IMR-90 (cell line): Measurements from ENCODE around the gene NLGN4X. TPM values are rescaled to one million over a fixed set of nuclear protein-coding genes. Genes with fewer than 3 reads are reported as not detected.

Source experiments
- ATAC-seq: fragments of 200-7000 bp; cut with Tn5 transposase; 2 replicates; pipeline ENCODE4 v1.9.1; 2020; ENCODE audit warnings: low read depth, mild to moderate bottlenecking, moderate library complexity
- BruUV-seq: library from RNA; stranded (reverse); fragments of 400-500 nt; replicated peaks from 2 replicates; lab custom pipeline; 2021; lab: Mats Ljungman, UMichigan
- CTCF ChIA-PET: fragments of 300-600 bp; formaldehyde crosslinking; extraction: SDS; loops from one replicate; lab custom pipeline; 2021; ENCODE audit warnings: antibody characterized with exemption; lab: Yijun Ruan, JAX
- POLR2A ChIA-PET: fragments of 300-600 bp; sonication (Branson Sonifier 250); formaldehyde crosslinking; loops from one replicate; lab custom pipeline; 2022; ENCODE audit warnings: antibody characterized with exemption; ENCODE audit not compliant: unreplicated experiment; lab: Charles Lee
- DNase-seq: peaks from one replicate; pipeline ENCODE4 v3.0.0; 2013
- H2AFZ ChIP-seq: replicated peaks from 2 replicates; pipeline ENCODE3; 2013; ENCODE audit warnings: low read length, mild to moderate bottlenecking; ENCODE audit not compliant: poor library complexity
- H2AK5ac ChIP-seq: 2 replicates; pipeline ENCODE4 v1.6.1; 2013; ENCODE audit warnings: low read depth, low read length, inconsistent platforms
- H2AK9ac ChIP-seq: replicated peaks from 2 replicates; pipeline ENCODE3; 2013; ENCODE audit warnings: mild to moderate bottlenecking, low read depth, low read length, moderate library complexity; ENCODE audit not compliant: poor library complexity
- H2BK120ac ChIP-seq: 2 replicates; pipeline ENCODE4 v1.6.1; 2013; ENCODE audit warnings: low read depth, low read length, inconsistent platforms
- H2BK15ac ChIP-seq: 3 replicates; pipeline ENCODE4 v1.6.1; 2013; ENCODE audit warnings: low read depth, low read length, inconsistent platforms
- H2BK20ac ChIP-seq: 2 replicates; pipeline ENCODE4 v1.6.1; 2013; ENCODE audit warnings: low read depth, mild to moderate bottlenecking, inconsistent platforms, low read length, moderate library complexity
- H2BK5ac ChIP-seq: 2 replicates; pipeline ENCODE4 v1.6.1; 2013; ENCODE audit warnings: mild to moderate bottlenecking, low read depth, low read length, inconsistent platforms; ENCODE audit not compliant: poor library complexity, severe bottlenecking
- H3K14ac ChIP-seq: replicated peaks from 2 replicates; pipeline ENCODE4 v1.6.1; 2013; ENCODE audit warnings: low read depth, low read length, inconsistent platforms
- H3K18ac ChIP-seq: 2 replicates; pipeline ENCODE4 v1.6.1; 2013; ENCODE audit warnings: low read depth, low read length, control low read depth
- H3K23ac ChIP-seq: 2 replicates; pipeline ENCODE4 v1.6.1; 2013; ENCODE audit warnings: low read depth, low read length, inconsistent platforms
- H3K27ac ChIP-seq: 2 replicates; pipeline ENCODE4 v1.5.1; 2013; ENCODE audit warnings: mild to moderate bottlenecking, control low read depth, low read length; ENCODE audit not compliant: insufficient read depth
- H3K27me3 ChIP-seq: 2 replicates; pipeline ENCODE4 v1.6.1; 2013; ENCODE audit warnings: low read length; ENCODE audit not compliant: control insufficient read depth, insufficient read depth
- H3K36me3 ChIP-seq: 2 replicates; pipeline ENCODE4 v1.6.1; 2013; ENCODE audit warnings: low read length, mixed read lengths; ENCODE audit not compliant: control insufficient read depth, insufficient read depth
- H3K4ac ChIP-seq: 2 replicates; pipeline ENCODE4 v1.6.1; 2013; ENCODE audit warnings: low read depth, low read length, inconsistent platforms
- H3K4me1 ChIP-seq: 2 replicates; pipeline ENCODE4 v1.6.1; 2013; ENCODE audit warnings: low read length, mixed read lengths; ENCODE audit not compliant: control insufficient read depth, insufficient read depth
- H3K4me2 ChIP-seq: 2 replicates; pipeline ENCODE4 v1.6.1; 2013; ENCODE audit warnings: low read depth, mild to moderate bottlenecking, control low read depth, low read length, moderate library complexity
- H3K4me3 ChIP-seq: 2 replicates; pipeline ENCODE4 v1.5.1; 2013; ENCODE audit warnings: low read depth, mild to moderate bottlenecking, control low read depth, low read length, moderate library complexity; ENCODE audit not compliant: insufficient read depth
- H3K56ac ChIP-seq: 2 replicates; pipeline ENCODE4 v1.6.1; 2013; ENCODE audit warnings: low read length, inconsistent platforms; ENCODE audit not compliant: insufficient read depth; ENCODE audit errors: extremely low read depth
- H3K79me1 ChIP-seq, 2 experiments: 2 replicates each; pipeline ENCODE4 v1.6.1; 2013; ENCODE audit warnings: low read length in 2 of 2, inconsistent platforms in 1 of 2, low read depth in 1 of 2
- H3K9ac ChIP-seq: 2 replicates; pipeline ENCODE4 v1.6.1; 2013; ENCODE audit warnings: low read depth, low read length, control low read depth
- H3K9me1 ChIP-seq: 2 replicates; pipeline ENCODE4 v1.6.1; 2013; ENCODE audit warnings: low read length, inconsistent platforms; ENCODE audit not compliant: insufficient read depth
- H3K9me3 ChIP-seq: 2 replicates; pipeline ENCODE4 v1.6.1; 2013; ENCODE audit warnings: low read length; ENCODE audit not compliant: control insufficient read depth, insufficient read depth
- H4K20me1 ChIP-seq: 2 replicates; pipeline ENCODE4 v1.6.1; 2013; ENCODE audit warnings: low read length, inconsistent platforms; ENCODE audit not compliant: insufficient read depth
- H4K5ac ChIP-seq: 2 replicates; pipeline ENCODE4 v1.6.1; 2013; ENCODE audit warnings: mild to moderate bottlenecking, low read depth, low read length, control low read depth
- H4K8ac ChIP-seq, 2 experiments: 2 replicates each; pipeline ENCODE4 v1.6.1; 2013; ENCODE audit warnings: low read depth in 2 of 2, low read length in 2 of 2, control low read depth in 1 of 2, inconsistent platforms in 1 of 2
- H4K91ac ChIP-seq: 2 replicates; pipeline ENCODE4 v1.6.1; 2013; ENCODE audit warnings: low read depth, low read length, inconsistent platforms; ENCODE audit not compliant: insufficient read depth
- BHLHE40 ChIP-seq: fragments of 150-350 bp; IDR thresholded peaks from 2 replicates; pipeline ENCODE4 v1.6.1; 2016; ENCODE audit warnings: mild to moderate bottlenecking, low read depth, low read length
- CEBPB ChIP-seq: IDR thresholded peaks from 2 replicates; pipeline ENCODE4 v1.6.1; 2012; ENCODE audit warnings: low read depth, low read length, improper control_type of control experiment
- CHD1 ChIP-seq: IDR thresholded peaks from 2 replicates; pipeline ENCODE4 v1.6.1; 2012; ENCODE audit warnings: low read depth, low read length, improper control_type of control experiment
- CTCF ChIP-seq: conservative IDR thresholded peaks from 2 replicates; pipeline ENCODE4 v1.5.1; 2012; ENCODE audit warnings: mild to moderate bottlenecking, low read depth, low read length, improper control_type of control experiment
- ELK1 ChIP-seq: fragments of 150-350 bp; IDR thresholded peaks from 2 replicates; pipeline ENCODE4 v1.6.1; 2016; ENCODE audit warnings: low read depth, mild to moderate bottlenecking, low read length, moderate library complexity, borderline replicate concordance
- FOS ChIP-seq: fragments of 150-350 bp; IDR thresholded peaks from 2 replicates; pipeline ENCODE4 v1.6.1; 2016; ENCODE audit warnings: low read depth, low read length
- MAFK ChIP-seq: IDR thresholded peaks from 2 replicates; pipeline ENCODE4 v1.6.1; 2012; ENCODE audit warnings: low read depth, low read length, improper control_type of control experiment
- MAZ ChIP-seq: IDR thresholded peaks from 2 replicates; pipeline ENCODE4 v1.6.1; 2012; ENCODE audit warnings: low read depth, mild to moderate bottlenecking, low read length, improper control_type of control experiment, moderate library complexity, borderline replicate concordance
- MXI1 ChIP-seq: IDR thresholded peaks from 2 replicates; pipeline ENCODE4 v1.6.1; 2012; ENCODE audit warnings: low read depth, mild to moderate bottlenecking, low read length, moderate library complexity, borderline replicate concordance
- NFE2L2 ChIP-seq: fragments of 150-350 bp; IDR thresholded peaks from 2 replicates; pipeline ENCODE4 v1.6.1; 2016; ENCODE audit warnings: low read depth, mild to moderate bottlenecking, low read length
- POLR2A ChIP-seq: IDR thresholded peaks from 2 replicates; pipeline ENCODE4 v1.6.1; 2012; ENCODE audit warnings: mild to moderate bottlenecking, low read depth, low read length
- RAD21 ChIP-seq: IDR thresholded peaks from 2 replicates; pipeline ENCODE4 v1.6.1; 2012; ENCODE audit warnings: low read length, improper control_type of control experiment
- RCOR1 ChIP-seq: IDR thresholded peaks from 2 replicates; pipeline ENCODE4 v1.6.1; 2012; ENCODE audit warnings: mild to moderate bottlenecking, low read length, improper control_type of control experiment; ENCODE audit not compliant: insufficient replicate concordance
- RFX5 ChIP-seq: IDR thresholded peaks from 2 replicates; pipeline ENCODE4 v1.8.0; 2012; ENCODE audit warnings: low read depth, mild to moderate bottlenecking, low read length, moderate library complexity
- SMC3 ChIP-seq: fragments of 150-350 bp; IDR thresholded peaks from 2 replicates; pipeline ENCODE4 v1.6.1; 2016; ENCODE audit warnings: low read depth, mild to moderate bottlenecking, antibody characterized with exemption, low read length, moderate library complexity
- USF2 ChIP-seq: fragments of 150-350 bp; IDR thresholded peaks from 2 replicates; pipeline ENCODE4 v1.6.1; 2017; ENCODE audit warnings: mild to moderate bottlenecking, antibody characterized with exemption, low read length, low read depth
- WGBS, 2 experiments: methylation state at CpG; one replicate each; pipeline versions ENCODE4 v1.1.5 to v1.1.7; 2013; ENCODE audit warnings: missing lambda C conversion rate in 2 of 2; ENCODE audit not compliant: insufficient read length in 1 of 2; ENCODE audit errors: extremely low coverage in 2 of 2; 5-methylcytosine and 5-hydroxymethylcytosine counted together
- dilution Hi-C: fragments of 300-500 bp; cut with HindIII; formaldehyde crosslinking; loops from one replicate; pipeline ENCODE4 v1.14.3; 2018; ENCODE audit warnings: low sequenced_read_pairs; ENCODE audit not compliant: unreplicated experiment
- in situ Hi-C: fragments of 300-500 bp; cut with MboI; formaldehyde crosslinking; loops from 3 replicates; pipeline ENCODE4 v1.14.3; 2019; ENCODE audit warnings: low sequenced_read_pairs, inconsistent platforms, mixed read lengths
- intact Hi-C: fragments of 100-400 bp; cut with micrococcal nuclease; formaldehyde crosslinking; loops from 2 replicates; pipeline ENCODE4 v1.10.0; 2022
- polyA plus RNA-seq, 3 experiments: library from polyadenylated mRNA; depleted of rRNA; stranded (reverse); fragments of >200 nt; gene quantifications; 2 replicates each; pipeline ENCODE4 v1.2.3, GENCODE V29; 2012; ENCODE audit warnings: low replicate concordance in 1 of 3
- total RNA-seq: library from RNA; depleted of rRNA; stranded (reverse); fragments of >200 nt; gene quantifications from 2 replicates; pipeline ENCODE4 v1.2.3, GENCODE V29; 2012

The NLGN4X gene
- total and polyA plus RNA-seq, 2 of the 4 experiments (the other 2 are of a cell fraction), result not detected

GRCh38 chrX:5869786-5870185, 358.9 kb downstream of the NLGN4X start:
- CTCF ChIA-PET, result no interaction called here
- POLR2A ChIA-PET, result no interaction called here
- H3K36me3 ChIP-seq, result no peaks in the 10 kb centered on the region
- no peak overlapping the region for H2BK120ac ChIP-seq
- H4K8ac ChIP-seq, result no peak overlapping the region
- H3K79me1 ChIP-seq, result no peaks in the 10 kb centered on the region
- H4K5ac ChIP-seq, result no peak overlapping the region
- ATAC-seq, result no peak
- intact Hi-C loops, result no loop called here
- H3K23ac ChIP-seq, result no peak overlapping the region
- no peak overlapping the region for H3K27ac ChIP-seq
- no peak overlapping the region for H4K91ac ChIP-seq
- H3K4me3 ChIP-seq, result no peak overlapping the region
- no peaks in the 10 kb centered on the region for H3K4me1 ChIP-seq
- no peaks in the 10 kb centered on the region for H3K27me3 ChIP-seq
- H3K14ac ChIP-seq, result no peak overlapping the region
- no TSS peak for BruUV-seq
- DNase-seq, result no peak
- no peak overlapping the region for H2AK9ac ChIP-seq
- WGBS, 2 experiments, result no CpG with 5 or more reads among the region's 7 CpGs
- H2BK15ac ChIP-seq, result no peak overlapping the region
- in situ Hi-C loops, result no loop called here
- no peak overlapping the region for H3K56ac ChIP-seq
- no peaks in the 10 kb centered on the region for H4K20me1 ChIP-seq
- H2BK5ac ChIP-seq, result no peak overlapping the region
- H2BK20ac ChIP-seq, result no peak overlapping the region
- H3K4me2 ChIP-seq, result no peak overlapping the region
- H2AK5ac ChIP-seq, result no peak overlapping the region
- dilution Hi-C loops, result no loop called here
- no peak overlapping the region for H3K4ac ChIP-seq
- no peaks in the 10 kb centered on the region for H3K9me1 ChIP-seq
- H3K9me3 ChIP-seq, result peaks cover 8% of the 10 kb centered on the region
- no peak overlapping the region for H2AFZ ChIP-seq
- TF ChIP-seq MAZ (no peak), BHLHE40 (no peak), SMC3 (no peak), CEBPB (no peak), RAD21 (no peak), MAFK (no peak), CHD1 (no peak), ELK1 (no peak), CTCF (no peak), RCOR1 (no peak), NFE2L2 (no peak), POLR2A (no peak), MXI1 (no peak), RFX5 (no peak), FOS (no peak), USF2 (no peak)
- no peak overlapping the region for H3K9ac ChIP-seq
- no peak overlapping the region for H3K18ac ChIP-seq
